ENCODE measurements around the gene POU2F3. TPM values are rescaled to one million over a fixed set of nuclear protein-coding genes. Genes with fewer than 3 reads are reported as not detected.

POU2F3 gene
- polyA plus RNA-seq, 3 donors = 0.37 to 0.54 TPM; not detected in 1

DNA sequence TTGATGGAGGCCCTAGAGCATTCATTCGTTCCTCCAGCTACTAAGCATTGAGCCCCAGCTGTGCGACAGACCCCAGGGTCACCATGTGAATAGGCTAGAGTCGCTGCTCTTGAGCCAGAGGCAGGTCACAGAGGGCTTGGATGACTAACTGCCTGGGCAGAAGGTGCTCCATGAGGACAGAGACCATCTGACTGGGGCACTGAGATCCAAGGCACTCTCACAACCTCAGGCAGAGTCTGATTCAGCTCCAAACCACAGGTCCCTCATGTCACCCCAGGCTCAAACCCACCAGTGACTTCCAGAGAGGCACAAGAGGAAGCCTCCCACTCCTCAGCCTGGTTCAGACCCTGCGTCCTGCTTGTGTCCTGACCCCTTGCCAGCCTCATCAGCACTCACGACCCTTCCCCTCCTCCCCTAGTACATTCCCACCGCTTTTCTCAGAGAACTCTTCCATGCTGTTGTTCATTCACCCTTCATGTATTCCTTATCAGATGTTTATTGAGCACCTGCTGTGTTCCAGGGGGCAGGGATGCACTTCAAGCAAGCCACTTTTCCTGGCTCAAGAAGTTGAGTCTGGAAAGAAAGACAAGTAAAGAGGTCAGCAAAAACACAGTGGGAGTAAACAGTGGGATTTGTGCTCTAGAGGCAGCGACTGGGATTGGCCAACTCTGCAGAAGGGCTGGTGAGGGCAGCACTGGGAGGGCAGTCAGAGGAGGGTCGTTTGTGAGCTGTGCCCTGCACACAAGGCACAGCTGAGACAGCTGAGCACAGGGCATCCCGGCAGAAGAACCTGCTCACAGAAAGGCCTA, 19.8 kb upstream of the POU2F3 start:
- 77% methylated on average over 9 of the region's 9 CpGs for WGBS (ENCODE audit: insufficient coverage)
- H3K4me1 Mint-ChIP-seq = peaks cover 57% of the 10 kb centered on the region

DNA sequence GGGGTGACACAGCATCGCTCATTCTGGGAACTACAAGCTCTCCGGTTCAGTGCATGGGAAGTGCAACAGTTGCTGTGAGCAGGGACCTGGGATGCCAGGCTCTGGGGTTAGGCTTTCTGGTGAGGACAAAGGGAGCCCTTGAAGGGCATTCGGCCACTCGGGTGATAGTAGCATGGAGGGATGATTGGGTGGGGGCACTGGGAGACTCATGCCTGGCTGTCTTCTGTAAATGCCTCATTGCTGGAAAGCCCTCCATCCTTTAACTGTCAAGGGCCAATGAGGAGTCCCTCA, 19.2 kb upstream of the POU2F3 start:
- H3K4me2 ChIP-seq (replicated peaks; ENCODE audit: extremely low read depth, low read length, poor library complexity, severe bottlenecking) = no peak overlapping the region
- TF ChIP-seq, protein P1, sequence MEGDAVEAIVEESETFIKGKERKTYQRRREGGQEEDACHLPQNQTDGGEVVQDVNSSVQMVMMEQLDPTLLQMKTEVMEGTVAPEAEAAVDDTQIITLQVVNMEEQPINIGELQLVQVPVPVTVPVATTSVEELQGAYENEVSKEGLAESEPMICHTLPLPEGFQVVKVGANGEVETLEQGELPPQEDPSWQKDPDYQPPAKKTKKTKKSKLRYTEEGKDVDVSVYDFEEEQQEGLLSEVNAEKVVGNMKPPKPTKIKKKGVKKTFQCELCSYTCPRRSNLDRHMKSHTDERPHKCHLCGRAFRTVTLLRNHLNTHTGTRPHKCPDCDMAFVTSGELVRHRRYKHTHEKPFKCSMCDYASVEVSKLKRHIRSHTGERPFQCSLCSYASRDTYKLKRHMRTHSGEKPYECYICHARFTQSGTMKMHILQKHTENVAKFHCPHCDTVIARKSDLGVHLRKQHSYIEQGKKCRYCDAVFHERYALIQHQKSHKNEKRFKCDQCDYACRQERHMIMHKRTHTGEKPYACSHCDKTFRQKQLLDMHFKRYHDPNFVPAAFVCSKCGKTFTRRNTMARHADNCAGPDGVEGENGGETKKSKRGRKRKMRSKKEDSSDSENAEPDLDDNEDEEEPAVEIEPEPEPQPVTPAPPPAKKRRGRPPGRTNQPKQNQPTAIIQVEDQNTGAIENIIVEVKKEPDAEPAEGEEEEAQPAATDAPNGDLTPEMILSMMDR (IDR thresholded peaks at IDR 0.05) = no peak
- H3K27ac Mint-ChIP-seq = peak overlapping the region in 1 of 7 donors; percentile 70
- DNase-seq = no peak
- H4K20me1 ChIP-seq (ENCODE audit: insufficient read depth, low read length) = peaks cover 54% of the 10 kb centered on the region
- WGBS (ENCODE audit: insufficient coverage) = 95% methylated on average over 4 of the region's 4 CpGs
- H3K4me3 ChIP-seq (replicated peaks in 1 of 3; ENCODE audit: low read depth in 2 of 3, low read length in 3 of 3) = no peak overlapping the region
- H3K9me3 ChIP-seq (replicated peaks in 1 of 2; ENCODE audit: control insufficient read depth in 1 of 2, insufficient read depth in 1 of 2, low read length in 2 of 2) = no peaks in the 10 kb centered on the region
- peaks cover 63% of the 10 kb centered on the region for H3K4me1 Mint-ChIP-seq
- H3K9ac ChIP-seq (ENCODE audit: insufficient read depth, low read length, poor library complexity, severe bottlenecking) = no peak overlapping the region
- H3K36me3 Mint-ChIP-seq = peaks cover 40 to 56% of the 10 kb centered on the region in 2 donors
- no peaks in the 10 kb centered on the region for H3K27me3 ChIP-seq (ENCODE audit: control insufficient read depth in 2 of 2, insufficient read depth in 2 of 2, low read length in 2 of 2)
- H3K4me3 Mint-ChIP-seq = no peak overlapping the region
- intact Hi-C loops (cut with micrococcal nuclease) = no loop called here
- no peak overlapping the region for H2AFZ ChIP-seq (ENCODE audit: insufficient read depth, low read depth, low read length, poor library complexity, severe bottlenecking)
- peaks cover 30% of the 10 kb centered on the region for H3K79me2 ChIP-seq (ENCODE audit: insufficient read depth, low read length)
- no peaks in the 10 kb centered on the region for H3K9me3 Mint-ChIP-seq
- H3K4me1 ChIP-seq (ENCODE audit: control insufficient read depth in 1 of 2, insufficient read depth in 2 of 2, low read length in 2 of 2) = peaks cover 39 to 41% of the 10 kb centered on the region in 2 donors
- peaks cover 13 to 59% of the 10 kb centered on the region in 2 donors for H3K36me3 ChIP-seq (replicated peaks in 1 of 2; ENCODE audit: control insufficient read depth in 1 of 2, insufficient read depth in 2 of 2, low read length in 2 of 2)
- no peak overlapping the region for H3K27ac ChIP-seq (ENCODE audit: low read depth in 1 of 2, low read length in 2 of 2)
- H3K27me3 Mint-ChIP-seq (ENCODE audit: low read depth in 3 of 3) = no peaks in the 10 kb centered on the region

More for the DNA sequence above, 19.8 kb upstream of the POU2F3 start:
- Mint-ChIP-seq H3K27me3 (ENCODE audit: low read depth in 3 of 3) (no peaks in the 10 kb centered on the region), H3K9me3 (no peaks in the 10 kb centered on the region), H3K36me3 (peaks cover 44 to 55% of the 10 kb centered on the region in 2 donors), H3K4me3 (no peak overlapping the region), H3K27ac (peak overlapping the region in 2 of 7 donors; percentile 23 to 26)
- Histone ChIP-seq H3K27ac (ENCODE audit: low read depth in 1 of 2, low read length in 2 of 2) (no peak overlapping the region), H4K20me1 (ENCODE audit: insufficient read depth, low read length) (peaks cover 60% of the 10 kb centered on the region), H3K9ac (ENCODE audit: insufficient read depth, low read length, poor library complexity, severe bottlenecking) (no peak overlapping the region), H2AFZ (ENCODE audit: insufficient read depth, low read depth, low read length, poor library complexity, severe bottlenecking) (no peak overlapping the region), H3K27me3 (ENCODE audit: control insufficient read depth in 2 of 2, insufficient read depth in 2 of 2, low read length in 2 of 2) (no peaks in the 10 kb centered on the region), H3K9me3 (replicated peaks in 1 of 2; ENCODE audit: control insufficient read depth in 1 of 2, insufficient read depth in 1 of 2, low read length in 2 of 2) (no peaks in the 10 kb centered on the region), H3K4me2 (replicated peaks; ENCODE audit: extremely low read depth, low read length, poor library complexity, severe bottlenecking) (no peak overlapping the region), H3K79me2 (ENCODE audit: insufficient read depth, low read length) (peaks cover 35% of the 10 kb centered on the region), H3K4me3 (replicated peaks in 1 of 3; ENCODE audit: low read depth in 2 of 3, low read length in 3 of 3) (no peak overlapping the region), H3K36me3 (replicated peaks in 1 of 2; ENCODE audit: control insufficient read depth in 1 of 2, insufficient read depth in 2 of 2, low read length in 2 of 2) (peaks cover 17 to 64% of the 10 kb centered on the region in 2 donors), H3K4me1 (ENCODE audit: control insufficient read depth in 1 of 2, insufficient read depth in 2 of 2, low read length in 2 of 2) (peaks cover 33 to 36% of the 10 kb centered on the region in 2 donors)
- intact Hi-C loops (cut with micrococcal nuclease) = no loop called here
- no peak for DNase-seq
- TF ChIP-seq, protein P1 (IDR thresholded peaks at IDR 0.05) = no peak

Measured in CD14-positive monocyte (primary cell).